Hepatocyte (in vitro differentiated cells): ENCODE results near the gene TLCD3B. TPM values are rescaled to one million over a fixed set of nuclear protein-coding genes. Genes with fewer than 3 reads are reported as not detected.
A peak's percentile ranks its signal among the peaks of the same experiment; 100 is the strongest.

Experiments
- DNase-seq: peaks from one replicate; pipeline ENCODE4 v3.0.0-alpha.2; 2016; ENCODE audit warnings: low spot score
- H2AFZ ChIP-seq: fragments of 200-600 bp; sonication (generic); 2 replicates; pipeline ENCODE4 v1.6.0; 2016; ENCODE audit warnings: antibody characterized with exemption, mild to moderate bottlenecking
- H3K27ac ChIP-seq: fragments of 200-600 bp; sonication (generic); 2 replicates; pipeline ENCODE4 v1.5.1; 2016; ENCODE audit warnings: mild to moderate bottlenecking
- H3K27me3 ChIP-seq: fragments of 200-600 bp; sonication (generic); 2 replicates; pipeline ENCODE4 v1.6.1; 2016
- H3K36me3 ChIP-seq: fragments of 200-600 bp; sonication (generic); replicated peaks from 2 replicates; pipeline ENCODE4 v1.5.1; 2016; ENCODE audit warnings: low read depth; ENCODE audit not compliant: insufficient read depth
- H3K4me1 ChIP-seq: fragments of 200-600 bp; sonication (generic); 2 replicates; pipeline ENCODE4 v1.5.1; 2016; ENCODE audit warnings: mild to moderate bottlenecking, moderate library complexity; ENCODE audit not compliant: insufficient read depth
- H3K4me2 ChIP-seq: fragments of 200-600 bp; sonication (generic); 2 replicates; pipeline ENCODE4 v1.6.0; 2016
- H3K4me3 ChIP-seq: fragments of 200-600 bp; sonication (generic); 2 replicates; pipeline ENCODE4 v1.5.1; 2016; ENCODE audit warnings: mild to moderate bottlenecking
- H3K79me2 ChIP-seq: fragments of 200-600 bp; sonication (generic); 2 replicates; pipeline ENCODE4 v1.6.0; 2017; ENCODE audit warnings: mild to moderate bottlenecking
- H3K9me2 ChIP-seq: fragments of 200-600 bp; sonication (generic); replicated peaks from 2 replicates; pipeline ENCODE4 v1.6.0; 2017; ENCODE audit warnings: mild to moderate bottlenecking; ENCODE audit not compliant: insufficient read depth
- H3K9me3 ChIP-seq: fragments of 200-600 bp; sonication (generic); 2 replicates; pipeline ENCODE4 v1.5.1; 2016; ENCODE audit warnings: low read depth, mild to moderate bottlenecking
- H4K20me1 ChIP-seq: fragments of 200-600 bp; sonication (generic); 2 replicates; pipeline ENCODE4 v1.6.0; 2016; ENCODE audit warnings: mild to moderate bottlenecking; ENCODE audit not compliant: insufficient read depth, poor library complexity, severe bottlenecking
- CTCF ChIP-seq: fragments of 200-600 bp; sonication (generic); IDR thresholded peaks from 2 replicates; pipeline ENCODE4 v1.5.1; 2016; ENCODE audit warnings: antibody characterized with exemption, mild to moderate bottlenecking; ENCODE audit not compliant: poor library complexity
- EZH2 ChIP-seq: fragments of 200-600 bp; sonication (generic); IDR thresholded peaks from 2 replicates; pipeline ENCODE4 v1.6.1; 2016; ENCODE audit warnings: antibody characterized with exemption, mild to moderate bottlenecking, borderline replicate concordance
- EZH2phosphoT487 ChIP-seq: fragments of 200-600 bp; sonication (generic); IDR thresholded peaks from one replicate; pipeline ENCODE4 v1.6.1; 2018; ENCODE audit warnings: antibody characterized with exemption, mild to moderate bottlenecking, low read depth, moderate library complexity; ENCODE audit not compliant: unreplicated experiment, severe bottlenecking
- WGBS: methylation state at CpG from one replicate; pipeline ENCODE4 v1.1.6; 2016; ENCODE audit warnings: low lambda C conversion rate; ENCODE audit errors: missing lambda C conversion rate; 5-methylcytosine and 5-hydroxymethylcytosine counted together
- polyA plus RNA-seq: library from polyadenylated mRNA; unstranded; fragments of >200 nt; fragmentation: Nextera tagmentation; extraction: Ambion mirVana; gene quantifications from 2 replicates; pipeline ENCODE4 v1.2.1, GENCODE V29; 2016
- total RNA-seq: library from RNA; depleted of rRNA; stranded (reverse); fragments of >200 nt; gene quantifications from 2 replicates; pipeline ENCODE4 v1.2.3, GENCODE V29; 2014

Gene TLCD3B
- total and polyA plus RNA-seq, 2 experiments from 2014 or later = not detected

- peaks cover 11% of the 10 kb centered on the region for H3K4me1 ChIP-seq
- no peak overlapping the region for H3K27ac ChIP-seq
- 95% methylated on average over 31 of the region's 31 CpGs for WGBS
- H3K9me2 ChIP-seq = no peaks in the 10 kb centered on the region
- H3K27me3 ChIP-seq = no peaks in the 10 kb centered on the region
- no peak overlapping the region for H3K4me3 ChIP-seq
- H3K79me2 ChIP-seq = peaks cover 41% of the 10 kb centered on the region
- H2AFZ ChIP-seq = no peak overlapping the region
- H3K36me3 ChIP-seq = no peaks in the 10 kb centered on the region
- H3K4me2 ChIP-seq = no peak overlapping the region
- DNase-seq = no peak
- no peak for TF ChIP-seq EZH2phosphoT487
- no peak for TF ChIP-seq EZH2
- no peak for TF ChIP-seq CTCF
- H4K20me1 ChIP-seq = peaks cover 15% of the 10 kb centered on the region
- H3K9me3 ChIP-seq = no peaks in the 10 kb centered on the region
Observed at GRCh38 chr16:30069611-30070462, 38.8 kb upstream of the TLCD3B start.

DNA sequence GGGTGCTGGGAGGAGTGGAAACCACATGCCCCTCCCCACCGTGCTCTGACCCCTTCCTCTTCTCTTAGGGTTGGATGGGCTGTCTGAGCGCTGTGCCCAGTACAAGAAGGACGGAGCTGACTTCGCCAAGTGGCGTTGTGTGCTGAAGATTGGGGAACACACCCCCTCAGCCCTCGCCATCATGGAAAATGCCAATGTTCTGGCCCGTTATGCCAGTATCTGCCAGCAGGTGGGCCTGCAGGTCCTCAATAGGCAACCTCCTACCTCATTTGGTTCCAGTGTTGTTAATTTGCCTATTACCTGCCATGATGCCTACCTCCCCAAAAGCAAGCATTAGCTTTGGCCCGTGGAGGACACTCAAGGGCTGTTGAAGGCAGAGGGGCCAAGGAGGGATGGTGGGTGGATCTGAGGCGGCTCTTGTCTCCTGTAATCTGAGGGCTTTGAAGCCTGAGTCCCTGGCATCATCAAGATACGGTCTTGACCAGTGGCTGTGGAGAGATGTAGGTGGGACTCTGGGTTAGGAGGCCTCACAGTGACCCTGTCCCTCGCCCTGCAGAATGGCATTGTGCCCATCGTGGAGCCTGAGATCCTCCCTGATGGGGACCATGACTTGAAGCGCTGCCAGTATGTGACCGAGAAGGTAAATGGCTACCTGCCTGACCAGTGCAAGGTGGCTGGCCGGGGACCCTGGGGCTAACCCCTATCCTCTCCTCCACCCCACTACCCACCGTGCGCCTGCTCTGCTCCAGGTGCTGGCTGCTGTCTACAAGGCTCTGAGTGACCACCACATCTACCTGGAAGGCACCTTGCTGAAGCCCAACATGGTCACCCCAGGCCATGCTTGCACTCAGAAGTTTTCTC, 37.9 kb upstream of the TLCD3B start:
- Histone ChIP-seq H3K4me2 (no peak overlapping the region), H3K4me1 (peaks cover 11% of the 10 kb centered on the region), H3K27me3 (no peaks in the 10 kb centered on the region), H4K20me1 (peaks cover 15% of the 10 kb centered on the region), H2AFZ (no peak overlapping the region), H3K36me3 (no peaks in the 10 kb centered on the region), H3K79me2 (peaks cover 41% of the 10 kb centered on the region), H3K9me2 (no peaks in the 10 kb centered on the region), H3K4me3 (no peak overlapping the region), H3K27ac (no peak overlapping the region), H3K9me3 (no peaks in the 10 kb centered on the region)
- TF ChIP-seq EZH2phosphoT487 (no peak), CTCF (peak; percentile 37)
- 93% methylated on average over 17 of the region's 17 CpGs for WGBS
- no peak for DNase-seq

DNA sequence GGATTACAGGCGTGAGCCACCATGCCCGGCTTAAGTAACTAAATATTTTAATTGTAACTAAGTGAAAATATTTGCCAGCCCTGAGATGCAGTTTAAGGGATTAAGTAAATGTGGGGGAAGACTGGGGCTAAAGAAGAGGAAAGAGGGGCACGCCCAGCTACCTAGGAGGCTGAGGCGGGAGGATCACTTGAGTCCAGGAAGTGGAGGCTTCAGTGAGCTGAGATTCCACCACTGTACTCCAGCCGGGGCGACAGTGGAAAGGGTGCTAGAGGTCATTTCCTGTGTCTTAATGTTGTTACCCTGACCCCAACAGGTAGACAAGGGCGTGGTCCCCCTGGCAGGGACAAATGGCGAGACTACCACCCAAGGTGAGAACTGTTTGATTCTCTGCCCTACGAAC, 37.3 kb upstream of the TLCD3B start:
- H2AFZ ChIP-seq = no peak overlapping the region
- no peak overlapping the region for H3K4me2 ChIP-seq
- H3K27ac ChIP-seq = no peak overlapping the region
- no peaks in the 10 kb centered on the region for H3K9me2 ChIP-seq
- no peak overlapping the region for H3K4me3 ChIP-seq
- TF ChIP-seq CTCF (no peak), EZH2phosphoT487 (no peak), EZH2 (no peak)
- no peaks in the 10 kb centered on the region for H3K9me3 ChIP-seq
- H3K79me2 ChIP-seq = peaks cover 41% of the 10 kb centered on the region
- H3K4me1 ChIP-seq = peaks cover 17% of the 10 kb centered on the region
- H3K27me3 ChIP-seq = no peaks in the 10 kb centered on the region
- H3K36me3 ChIP-seq = no peaks in the 10 kb centered on the region
- peaks cover 15% of the 10 kb centered on the region for H4K20me1 ChIP-seq
- WGBS = 96% methylated on average over 9 of the region's 9 CpGs
- no peak for DNase-seq
